Panc1 (cell line): ENCODE measurements around the gene HS3ST3A1. TPM values are rescaled to one million over a fixed set of nuclear protein-coding genes. Genes with fewer than 3 reads are reported as not detected.

Experiments used
- ATAC-seq: fragments of 200-7000 bp; cut with Tn5 transposase; 2 replicates; pipeline ENCODE4 v1.9.1; 2020; ENCODE audit warnings: mild to moderate bottlenecking, moderate library complexity
- BruUV-seq: library from RNA; stranded (reverse); fragments of 400-500 nt; replicated peaks from 2 replicates; lab custom pipeline; 2021; lab: Mats Ljungman, UMichigan
- CTCF ChIA-PET: fragments of 300-600 bp; sonication (Branson Sonifier 250); formaldehyde crosslinking; loops from one replicate; lab custom pipeline; 2022; ENCODE audit warnings: antibody characterized with exemption; lab: Charles Lee
- POLR2A ChIA-PET: fragments of 300-600 bp; sonication (Branson Sonifier 250); formaldehyde crosslinking; loops from one replicate; lab custom pipeline; 2022; ENCODE audit warnings: antibody characterized with exemption; lab: Charles Lee
- DNase-seq: peaks from one replicate; pipeline ENCODE4 v3.0.0-alpha.2; 2010; ENCODE audit warnings: low read depth, low spot score
- H3K27ac ChIP-seq: 2 replicates; pipeline ENCODE4 v1.5.1; 2011; ENCODE audit warnings: mild to moderate bottlenecking, low read length, inconsistent platforms
- H3K27me3 ChIP-seq: fragments of 200-500 bp; sonication (Bioruptor generic); 2 replicates; pipeline ENCODE4 v1.6.0; 2014; ENCODE audit warnings: low read length, inconsistent platforms; ENCODE audit not compliant: control insufficient read depth, insufficient read depth
- H3K36me3 ChIP-seq: fragments of 200-500 bp; sonication (Bioruptor generic); 2 replicates; pipeline ENCODE4 v1.5.1; 2014; ENCODE audit warnings: inconsistent platforms, mild to moderate bottlenecking, low read length, moderate library complexity; ENCODE audit not compliant: control insufficient read depth, insufficient read depth
- H3K4me1 ChIP-seq: 2 replicates; pipeline ENCODE4 v1.5.1; 2011; ENCODE audit warnings: inconsistent platforms, mild to moderate bottlenecking, low read length, moderate library complexity; ENCODE audit not compliant: control insufficient read depth, insufficient read depth
- H3K4me3 ChIP-seq, 2 experiments: 2 replicates each; pipeline ENCODE4 v1.5.1; 2011 to 2012; ENCODE audit warnings: low read depth in 2 of 2, low read length in 2 of 2, mild to moderate bottlenecking in 2 of 2, inconsistent platforms in 1 of 2, moderate library complexity in 1 of 2
- H3K9me3 ChIP-seq: fragments of 200-500 bp; sonication (Bioruptor generic); 2 replicates; pipeline ENCODE4 v1.5.1; 2014; ENCODE audit warnings: low read depth, mild to moderate bottlenecking, inconsistent platforms, low read length, moderate library complexity; ENCODE audit not compliant: control insufficient read depth, insufficient read depth
- POLR2AphosphoS5 ChIP-seq: IDR thresholded peaks from 2 replicates; pipeline ENCODE4 v1.6.1; 2012; ENCODE audit warnings: mild to moderate bottlenecking, low read depth, low read length, moderate library complexity
- SIN3A ChIP-seq: IDR thresholded peaks from 2 replicates; pipeline ENCODE4 v1.6.1; 2012; ENCODE audit warnings: low read depth, mild to moderate bottlenecking, low read length, moderate library complexity, borderline replicate concordance; ENCODE audit not compliant: insufficient read depth
- TCF7L2 ChIP-seq: IDR thresholded peaks from 2 replicates; pipeline ENCODE4 v1.6.1; 2011; ENCODE audit warnings: mild to moderate bottlenecking, low read depth, low read length, inconsistent platforms
- in situ Hi-C: cut with HindIII; loops from 2 replicates; pipeline ENCODE4 v1.10.0; 2016; ENCODE audit warnings: low sequenced_read_pairs, low pct_unique_long_range_greater_than_20kb
- intact Hi-C: fragments of 100-400 bp; cut with micrococcal nuclease; formaldehyde crosslinking; loops from one replicate; pipeline ENCODE4 v1.10.0; 2022; ENCODE audit not compliant: unreplicated experiment
- total RNA-seq: library from RNA; stranded (reverse); gene quantifications from one replicate; pipeline ENCODE4 v1.2.1, GENCODE V29; 2021; ENCODE audit not compliant: unreplicated experiment
- TF ChIP-seq, protein P1 (sequence below): fragments of 450-650 bp; IDR thresholded peaks from 2 replicates; pipeline ENCODE4 v1.5.1; 2017; ENCODE audit warnings: mild to moderate bottlenecking
- TF ChIP-seq, protein P2 (sequence below), 2 experiments: IDR thresholded peaks; 2 replicates each; pipeline ENCODE4 v1.6.1; 2011 to 2012; ENCODE audit warnings: low read depth in 2 of 2, control low read depth in 1 of 2, low read length in 1 of 2, mild to moderate bottlenecking in 1 of 2, moderate library complexity in 1 of 2; ENCODE audit not compliant: insufficient read depth in 1 of 2

HS3ST3A1 gene
- total RNA-seq, 1 experiment from 2014 or later = 0.31 TPM

DNA sequence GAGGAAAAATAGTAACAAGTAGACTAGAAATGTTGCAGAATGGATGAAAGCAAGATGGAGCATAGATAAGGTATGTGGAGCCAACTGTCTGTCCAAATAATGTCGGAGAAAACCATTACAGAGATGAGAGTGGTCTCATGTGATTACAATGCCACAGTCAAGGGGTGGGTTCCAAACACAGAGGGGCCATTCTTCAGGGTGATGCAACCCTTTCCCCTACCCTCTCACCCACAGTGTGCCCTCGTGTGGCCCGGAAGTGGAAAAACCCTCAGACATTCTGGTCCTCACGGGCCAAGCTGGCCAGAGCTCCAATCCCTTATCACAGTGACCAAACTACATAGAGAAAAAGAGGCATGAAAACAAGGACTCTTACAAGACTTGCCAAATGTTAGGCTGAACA lies 17.7 kb upstream of the HS3ST3A1 start:
- in situ Hi-C loops = no loop called here
- BruUV-seq = no TSS peak
- CTCF ChIA-PET = no interaction called here

GRCh38 chr17:13616031-13616430 lies 14.3 kb upstream of the HS3ST3A1 start:
- ChIA-PET CTCF (no interaction called here), POLR2A (no interaction called here)
- Histone ChIP-seq H3K4me1 (no peaks in the 10 kb centered on the region), H3K4me3 (no peak overlapping the region), H3K27ac (no peak overlapping the region), H3K27me3 (no peaks in the 10 kb centered on the region), H3K36me3 (no peaks in the 10 kb centered on the region), H3K9me3 (no peaks in the 10 kb centered on the region)
- DNase-seq (no peak), ATAC-seq (no peak)
- BruUV-seq = no TSS peak
- in situ Hi-C loops (no loop called here), intact Hi-C loops (no loop called here)
- TF ChIP-seq POLR2AphosphoS5 (no peak), TCF7L2 (no peak), SIN3A (no peak)
- TF ChIP-seq, protein P1, sequence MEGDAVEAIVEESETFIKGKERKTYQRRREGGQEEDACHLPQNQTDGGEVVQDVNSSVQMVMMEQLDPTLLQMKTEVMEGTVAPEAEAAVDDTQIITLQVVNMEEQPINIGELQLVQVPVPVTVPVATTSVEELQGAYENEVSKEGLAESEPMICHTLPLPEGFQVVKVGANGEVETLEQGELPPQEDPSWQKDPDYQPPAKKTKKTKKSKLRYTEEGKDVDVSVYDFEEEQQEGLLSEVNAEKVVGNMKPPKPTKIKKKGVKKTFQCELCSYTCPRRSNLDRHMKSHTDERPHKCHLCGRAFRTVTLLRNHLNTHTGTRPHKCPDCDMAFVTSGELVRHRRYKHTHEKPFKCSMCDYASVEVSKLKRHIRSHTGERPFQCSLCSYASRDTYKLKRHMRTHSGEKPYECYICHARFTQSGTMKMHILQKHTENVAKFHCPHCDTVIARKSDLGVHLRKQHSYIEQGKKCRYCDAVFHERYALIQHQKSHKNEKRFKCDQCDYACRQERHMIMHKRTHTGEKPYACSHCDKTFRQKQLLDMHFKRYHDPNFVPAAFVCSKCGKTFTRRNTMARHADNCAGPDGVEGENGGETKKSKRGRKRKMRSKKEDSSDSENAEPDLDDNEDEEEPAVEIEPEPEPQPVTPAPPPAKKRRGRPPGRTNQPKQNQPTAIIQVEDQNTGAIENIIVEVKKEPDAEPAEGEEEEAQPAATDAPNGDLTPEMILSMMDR = no peak
- TF ChIP-seq, protein P2, sequence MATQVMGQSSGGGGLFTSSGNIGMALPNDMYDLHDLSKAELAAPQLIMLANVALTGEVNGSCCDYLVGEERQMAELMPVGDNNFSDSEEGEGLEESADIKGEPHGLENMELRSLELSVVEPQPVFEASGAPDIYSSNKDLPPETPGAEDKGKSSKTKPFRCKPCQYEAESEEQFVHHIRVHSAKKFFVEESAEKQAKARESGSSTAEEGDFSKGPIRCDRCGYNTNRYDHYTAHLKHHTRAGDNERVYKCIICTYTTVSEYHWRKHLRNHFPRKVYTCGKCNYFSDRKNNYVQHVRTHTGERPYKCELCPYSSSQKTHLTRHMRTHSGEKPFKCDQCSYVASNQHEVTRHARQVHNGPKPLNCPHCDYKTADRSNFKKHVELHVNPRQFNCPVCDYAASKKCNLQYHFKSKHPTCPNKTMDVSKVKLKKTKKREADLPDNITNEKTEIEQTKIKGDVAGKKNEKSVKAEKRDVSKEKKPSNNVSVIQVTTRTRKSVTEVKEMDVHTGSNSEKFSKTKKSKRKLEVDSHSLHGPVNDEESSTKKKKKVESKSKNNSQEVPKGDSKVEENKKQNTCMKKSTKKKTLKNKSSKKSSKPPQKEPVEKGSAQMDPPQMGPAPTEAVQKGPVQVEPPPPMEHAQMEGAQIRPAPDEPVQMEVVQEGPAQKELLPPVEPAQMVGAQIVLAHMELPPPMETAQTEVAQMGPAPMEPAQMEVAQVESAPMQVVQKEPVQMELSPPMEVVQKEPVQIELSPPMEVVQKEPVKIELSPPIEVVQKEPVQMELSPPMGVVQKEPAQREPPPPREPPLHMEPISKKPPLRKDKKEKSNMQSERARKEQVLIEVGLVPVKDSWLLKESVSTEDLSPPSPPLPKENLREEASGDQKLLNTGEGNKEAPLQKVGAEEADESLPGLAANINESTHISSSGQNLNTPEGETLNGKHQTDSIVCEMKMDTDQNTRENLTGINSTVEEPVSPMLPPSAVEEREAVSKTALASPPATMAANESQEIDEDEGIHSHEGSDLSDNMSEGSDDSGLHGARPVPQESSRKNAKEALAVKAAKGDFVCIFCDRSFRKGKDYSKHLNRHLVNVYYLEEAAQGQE (IDR thresholded peaks at IDR 0.05; ENCODE audit: insufficient read depth in 1 of 2, low read depth in 2 of 2, low read length in 1 of 2) = no peak

More for the DNA sequence above, 17.7 kb upstream of the HS3ST3A1 start:
- Histone ChIP-seq H3K4me3 (no peak overlapping the region), H3K27ac (no peak overlapping the region), H3K4me1 (no peaks in the 10 kb centered on the region), H3K9me3 (no peaks in the 10 kb centered on the region), H3K27me3 (no peaks in the 10 kb centered on the region), H3K36me3 (no peaks in the 10 kb centered on the region)
- TF ChIP-seq POLR2AphosphoS5 = no peak
- TF ChIP-seq, protein P1 = no peak
- TF ChIP-seq, protein P2 (IDR thresholded peaks at IDR 0.05; ENCODE audit: insufficient read depth in 1 of 2, low read depth in 2 of 2, low read length in 1 of 2) = no peak
- no peak for TF ChIP-seq SIN3A
- no peak for TF ChIP-seq TCF7L2
- intact Hi-C loops = no loop called here
- DNase-seq (no peak), ATAC-seq (no peak)
- POLR2A ChIA-PET = no interaction called here
